ENCODE results near the gene TMEM88.

DNA sequence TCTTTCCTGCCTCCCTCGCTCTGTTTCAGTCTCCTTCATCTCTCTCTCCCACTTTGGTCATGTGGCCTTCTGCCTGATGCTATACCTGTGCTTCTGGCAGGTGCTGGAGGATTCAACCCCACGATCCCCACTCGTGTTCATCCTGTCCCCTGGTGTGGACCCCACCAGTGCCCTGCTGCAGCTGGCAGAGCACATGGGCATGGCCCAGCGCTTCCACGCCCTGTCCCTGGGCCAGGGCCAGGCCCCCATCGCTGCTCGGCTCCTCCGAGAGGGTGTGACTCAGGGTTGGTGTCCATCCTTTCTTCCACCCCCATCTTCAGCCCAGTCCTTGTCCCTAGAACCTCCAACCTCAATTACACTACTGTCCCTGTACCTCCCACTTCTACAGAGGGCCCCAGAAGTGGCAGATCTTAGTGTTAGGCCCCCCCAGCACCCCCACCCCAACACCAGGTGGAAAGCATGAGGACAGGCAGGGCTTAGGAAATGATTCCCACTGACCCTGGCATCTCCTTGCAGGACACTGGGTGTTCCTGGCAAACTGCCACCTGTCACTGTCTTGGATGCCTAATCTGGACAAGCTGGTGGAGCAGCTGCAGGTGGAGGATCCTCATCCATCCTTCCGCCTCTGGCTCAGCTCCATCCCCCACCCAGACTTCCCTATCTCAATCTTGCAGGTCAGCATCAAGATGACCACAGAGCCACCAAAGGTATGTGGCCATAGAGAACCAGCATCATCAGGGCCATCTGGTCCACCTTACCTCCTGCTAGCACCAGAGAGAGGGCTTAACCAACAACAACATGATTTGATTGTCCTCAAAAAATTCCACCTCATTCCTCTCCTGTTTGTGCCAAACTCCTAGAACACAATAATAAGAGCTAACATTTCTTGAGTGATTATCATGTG, 30.6 kb upstream of the TMEM88 start:
- TF ChIP-seq TAF1 (IDR thresholded peaks at IDR 0.05; ENCODE audit: low read depth) (no peak), EP300 (conservative IDR thresholded peaks at IDR 0.05; ENCODE audit: poor library complexity, severe bottlenecking) (no peak), REST (IDR thresholded peaks at IDR 0.05; ENCODE audit: borderline replicate concordance) (no peak), RAD21 (conservative IDR thresholded peaks at IDR 0.05) (no peak), MXI1 (conservative IDR thresholded peaks at IDR 0.05; ENCODE audit: poor library complexity, severe bottlenecking) (no peak), POLR2AphosphoS5 (IDR thresholded peaks at IDR 0.05) (no peak), EZH2 (IDR thresholded peaks at IDR 0.05; ENCODE audit: borderline replicate concordance, insufficient read depth, low read length, poor library complexity, severe bottlenecking) (no peak), SMC3 (conservative IDR thresholded peaks at IDR 0.05; ENCODE audit: poor library complexity) (no peak)
- TF ChIP-seq, protein P1, sequence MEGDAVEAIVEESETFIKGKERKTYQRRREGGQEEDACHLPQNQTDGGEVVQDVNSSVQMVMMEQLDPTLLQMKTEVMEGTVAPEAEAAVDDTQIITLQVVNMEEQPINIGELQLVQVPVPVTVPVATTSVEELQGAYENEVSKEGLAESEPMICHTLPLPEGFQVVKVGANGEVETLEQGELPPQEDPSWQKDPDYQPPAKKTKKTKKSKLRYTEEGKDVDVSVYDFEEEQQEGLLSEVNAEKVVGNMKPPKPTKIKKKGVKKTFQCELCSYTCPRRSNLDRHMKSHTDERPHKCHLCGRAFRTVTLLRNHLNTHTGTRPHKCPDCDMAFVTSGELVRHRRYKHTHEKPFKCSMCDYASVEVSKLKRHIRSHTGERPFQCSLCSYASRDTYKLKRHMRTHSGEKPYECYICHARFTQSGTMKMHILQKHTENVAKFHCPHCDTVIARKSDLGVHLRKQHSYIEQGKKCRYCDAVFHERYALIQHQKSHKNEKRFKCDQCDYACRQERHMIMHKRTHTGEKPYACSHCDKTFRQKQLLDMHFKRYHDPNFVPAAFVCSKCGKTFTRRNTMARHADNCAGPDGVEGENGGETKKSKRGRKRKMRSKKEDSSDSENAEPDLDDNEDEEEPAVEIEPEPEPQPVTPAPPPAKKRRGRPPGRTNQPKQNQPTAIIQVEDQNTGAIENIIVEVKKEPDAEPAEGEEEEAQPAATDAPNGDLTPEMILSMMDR (IDR thresholded peaks at IDR 0.05; ENCODE audit: poor library complexity, severe bottlenecking), result no peak

All from neural cell (in vitro differentiated cells).